ENCODE measurements around the gene DENND1A.

The DENND1A gene

GRCh38 chr9:123792501-123792900, 137.4 kb downstream of the DENND1A start:
- Histone ChIP-seq H3K4me3 (no peak overlapping the region), H3K27me3 (no peaks in the 10 kb centered on the region), H3K9me3 (no peaks in the 10 kb centered on the region), H3K36me3 (no peaks in the 10 kb centered on the region), H3K27ac (no peak overlapping the region), H3K4me1 (peaks cover 0 to 5% (median 0%) of the 10 kb centered on the region in 4 donors)
- TF ChIP-seq CTCF (IDR thresholded peaks at IDR 0.05) = no peak
- DNase-seq = no peak
- intact Hi-C loops (cut with DNase I; ENCODE audit: low total_unique reads) = no loop called here

- Histone ChIP-seq H3K27me3 (no peaks in the 10 kb centered on the region), H3K4me1 (no peaks in the 10 kb centered on the region), H3K9me3 (no peaks in the 10 kb centered on the region), H3K27ac (no peak overlapping the region), H3K4me3 (no peak overlapping the region), H3K36me3 (no peaks in the 10 kb centered on the region)
- DNase-seq = no peak
- intact Hi-C loops (cut with DNase I; ENCODE audit: low total_unique reads) = no loop called here
- TF ChIP-seq CTCF (IDR thresholded peaks at IDR 0.05) = no peak
Measured at GRCh38 chr9:123789554-123790292, 140.2 kb downstream of the DENND1A start.

- no peak for DNase-seq
- Histone ChIP-seq H3K9me3 (no peaks in the 10 kb centered on the region), H3K27ac (no peak overlapping the region), H3K4me3 (no peak overlapping the region), H3K4me1 (no peaks in the 10 kb centered on the region), H3K36me3 (no peaks in the 10 kb centered on the region), H3K27me3 (no peaks in the 10 kb centered on the region)
- TF ChIP-seq CTCF (IDR thresholded peaks at IDR 0.05) = no peak
- intact Hi-C loops (cut with DNase I; ENCODE audit: low total_unique reads) = no loop called here
Measured at GRCh38 chr9:123787416-123787815, 142.5 kb downstream of the DENND1A start.

- Histone ChIP-seq H3K27me3 (no peaks in the 10 kb centered on the region), H3K36me3 (no peaks in the 10 kb centered on the region), H3K4me3 (no peak overlapping the region), H3K9me3 (no peaks in the 10 kb centered on the region), H3K27ac (no peak overlapping the region), H3K4me1 (no peaks in the 10 kb centered on the region)
- DNase-seq = no peak
- TF ChIP-seq CTCF (IDR thresholded peaks at IDR 0.05) = no peak
- intact Hi-C loops (cut with DNase I; ENCODE audit: low total_unique reads) = no loop called here
Measured at GRCh38 chr9:123784518-123784917, 145.4 kb downstream of the DENND1A start.

GRCh38 chr9:123778232-123778902, 151.6 kb downstream of the DENND1A start:
- no peak overlapping the region for H3K4me3 ChIP-seq
- no peak overlapping the region for H3K27ac ChIP-seq
- no peaks in the 10 kb centered on the region for H3K4me1 ChIP-seq
- intact Hi-C loops (cut with DNase I; ENCODE audit: low total_unique reads) = no loop called here
- H3K36me3 ChIP-seq = no peaks in the 10 kb centered on the region
- DNase-seq = no peak
- no peaks in the 10 kb centered on the region for H3K9me3 ChIP-seq
- no peaks in the 10 kb centered on the region for H3K27me3 ChIP-seq
- TF ChIP-seq CTCF (IDR thresholded peaks at IDR 0.05) = no peak

Data from tibial artery (tissue), 4 donors.